GM12878 (cell line): ENCODE data around the gene SLC12A7. TPM values are rescaled to one million over a fixed set of nuclear protein-coding genes. Genes with fewer than 3 reads are reported as not detected.

Source experiments
- ATAC-seq: fragments of 200-7000 bp; cut with Tn5 transposase; 3 replicates; pipeline ENCODE4 v1.9.1; 2020; ENCODE audit warnings: mild to moderate bottlenecking, moderate library complexity
- BruUV-seq: library from RNA; stranded (reverse); fragments of 400-500 nt; replicated peaks from 2 replicates; lab custom pipeline; 2021; lab: Mats Ljungman, UMichigan
- CTCF ChIA-PET: fragments of 300-600 bp; sonication (Branson Sonifier 250); formaldehyde crosslinking; extraction: SDS; loops from one replicate; lab custom pipeline; 2021; ENCODE audit warnings: inconsistent platforms; lab: Yijun Ruan, JAX
- POLR2A ChIA-PET: fragments of 350-600 bp; formaldehyde crosslinking; extraction: SDS; loops from one replicate; lab custom pipeline; 2021; ENCODE audit warnings: inconsistent platforms; lab: Charles Lee
- RAD21 ChIA-PET: fragments of 300-600 bp; sonication (Branson Sonifier 250); formaldehyde crosslinking; loops from one replicate; lab custom pipeline; 2023; ENCODE audit warnings: antibody characterized with exemption; ENCODE audit not compliant: unreplicated experiment; lab: Charles Lee
- SMC1A ChIA-PET: fragments of 300-600 bp; sonication (Branson Sonifier 250); formaldehyde crosslinking; loops from one replicate; lab custom pipeline; 2023; ENCODE audit not compliant: unreplicated experiment, uncharacterized antibody; lab: Charles Lee
- DNase-seq: peaks from one replicate; pipeline ENCODE4 v3.0.0-alpha.2; 2011; ENCODE audit warnings: low read depth, low spot score
- FAIRE-seq: peaks from 3 replicates; lab custom pipeline; 2011; peaks lifted over from hg19 to GRCh38; lab: Jason Lieb, UNC
- H2AFZ ChIP-seq: 2 replicates; pipeline ENCODE4 v1.6.0; 2011; ENCODE audit warnings: low read depth, low read length, control low read depth; ENCODE audit not compliant: control insufficient read depth
- H3K27ac ChIP-seq: 2 replicates; pipeline ENCODE4 v1.5.1; 2011; ENCODE audit warnings: control low read depth; ENCODE audit not compliant: control insufficient read depth, insufficient read depth
- H3K27me3 ChIP-seq, 2 experiments: replicated peaks in 1 of 2; 2 replicates each; pipeline versions ENCODE4 v1.6.0 to v1.6.1; 2011; ENCODE audit warnings: low read length in 1 of 2; ENCODE audit not compliant: control insufficient read depth in 2 of 2, insufficient read depth in 2 of 2
- H3K36me3 ChIP-seq, 2 experiments: 2 replicates each; pipeline ENCODE4 v1.5.1; 2011; ENCODE audit warnings: low read length in 1 of 2; ENCODE audit not compliant: control insufficient read depth in 2 of 2, insufficient read depth in 2 of 2
- H3K4me1 ChIP-seq: 2 replicates; pipeline ENCODE4 v1.6.1; 2011; ENCODE audit warnings: mild to moderate bottlenecking, low read length, moderate library complexity, mixed read lengths; ENCODE audit not compliant: control insufficient read depth, insufficient read depth
- H3K4me2 ChIP-seq: 2 replicates; pipeline ENCODE4 v1.6.0; 2011; ENCODE audit warnings: control low read depth; ENCODE audit not compliant: control insufficient read depth, insufficient read depth
- H3K4me3 ChIP-seq: fragments of 200-600 bp; sonication (generic); 2 replicates; pipeline ENCODE4 v1.5.1; 2016
- H3K79me2 ChIP-seq: 2 replicates; pipeline ENCODE4 v1.6.0; 2011; ENCODE audit warnings: low read length; ENCODE audit not compliant: control insufficient read depth, insufficient read depth
- H3K9ac ChIP-seq: 2 replicates; pipeline ENCODE4 v1.8.0; 2011; ENCODE audit warnings: low read length, control low read depth, mixed read lengths; ENCODE audit not compliant: control insufficient read depth, insufficient read depth
- H3K9me3 ChIP-seq: replicated peaks from 3 replicates; pipeline ENCODE4 v1.5.1; 2011; ENCODE audit warnings: mild to moderate bottlenecking, low read length; ENCODE audit not compliant: control insufficient read depth, insufficient read depth
- H4K20me1 ChIP-seq: 2 replicates; pipeline ENCODE4 v1.6.0; 2011; ENCODE audit not compliant: control insufficient read depth, insufficient read depth
- ASH2L ChIP-seq: fragments of 300-600, 200-600 bp; sonication (generic); IDR thresholded peaks from 2 replicates; pipeline ENCODE4 v1.6.1; 2017; ENCODE audit warnings: low read depth, mild to moderate bottlenecking, borderline replicate concordance
- BHLHE40 ChIP-seq, 2 experiments: fragments of 450-650 bp in 1 of 2; IDR thresholded peaks; 2 replicates each; pipeline ENCODE4 v1.6.1; 2011 to 2017; ENCODE audit warnings: low read depth in 2 of 2, borderline replicate concordance in 1 of 2, improper control_type of control experiment in 1 of 2, low read length in 1 of 2, mild to moderate bottlenecking in 1 of 2
- E4F1 ChIP-seq: fragments of 450-650 bp; IDR thresholded peaks from 2 replicates; pipeline ENCODE4 v1.6.1; 2018; ENCODE audit warnings: borderline replicate concordance, mild to moderate bottlenecking; ENCODE audit not compliant: partially characterized antibody
- EED ChIP-seq: sonication (generic); IDR thresholded peaks from 2 replicates; pipeline ENCODE4 v1.6.1; 2016; ENCODE audit warnings: antibody characterized with exemption, low read depth
- MEF2A ChIP-seq: IDR thresholded peaks from 2 replicates; pipeline ENCODE4 v1.6.1; 2011; ENCODE audit warnings: low read depth, mild to moderate bottlenecking, low read length, moderate library complexity; ENCODE audit not compliant: insufficient read depth
- PAX5 ChIP-seq: IDR thresholded peaks from 2 replicates; pipeline ENCODE4 v1.6.1; 2011; ENCODE audit warnings: low read depth, low read length, borderline replicate concordance
- POU2F2 ChIP-seq: IDR thresholded peaks from 3 replicates; pipeline ENCODE4 v1.6.1; 2011; ENCODE audit warnings: low read depth, mild to moderate bottlenecking, low read length, borderline replicate concordance
- RAD51 ChIP-seq: fragments of 450-650 bp; IDR thresholded peaks from 2 replicates; pipeline ENCODE4 v1.6.1; 2016; ENCODE audit warnings: moderate library complexity, mild to moderate bottlenecking, inconsistent platforms
- SMARCA5 ChIP-seq: fragments of 450-650 bp; IDR thresholded peaks from 2 replicates; pipeline ENCODE4 v1.6.1; 2017; ENCODE audit warnings: mild to moderate bottlenecking
- ZNF217 ChIP-seq: fragments of 450-650 bp; IDR thresholded peaks from 2 replicates; pipeline ENCODE4 v1.6.1; 2017; ENCODE audit warnings: antibody characterized with exemption, mild to moderate bottlenecking
- ZNF24 ChIP-seq: fragments of 450-650 bp; IDR thresholded peaks from 2 replicates; pipeline ENCODE4 v1.6.1; 2017; ENCODE audit warnings: antibody characterized with exemption, mild to moderate bottlenecking
- whole genome bisulfite sequencing: methylation state at CpG from one replicate; pipeline ENCODE4 v1.1.6; 2016; ENCODE audit warnings: low lambda C conversion rate; ENCODE audit not compliant: insufficient replicate concordance, insufficient coverage; ENCODE audit errors: missing lambda C conversion rate; 5-methylcytosine and 5-hydroxymethylcytosine counted together
- in situ Hi-C: fragments of 300-500 bp; cut with MboI; formaldehyde crosslinking; loops from 9 replicates; pipeline ENCODE4 v1.14.3; 2018; ENCODE audit warnings: mixed read lengths
- intact Hi-C: fragments of 100-400 bp; cut with micrococcal nuclease; formaldehyde crosslinking; loops from one replicate; pipeline ENCODE4 v1.14.2; 2022; ENCODE audit not compliant: unreplicated experiment
- polyA plus RNA-seq, 11 experiments: library from polyadenylated mRNA; depleted of rRNA in 4 of 11; unstranded in 6 of 11; stranded (reverse) in 5 of 11; fragments of >200 nt; fragmentation: Nextera tagmentation in 4 of 11; fragmentation: Illumina TruSeq in 1 of 11; extraction: Ambion mirVana in 4 of 11; extraction: Trizol in 1 of 11; gene quantifications; 1 replicate in 1 of 11; 2 replicates in 10 of 11; pipeline versions ENCODE4 v1.2.1 to v1.2.3, GENCODE V29; 2011 to 2016; ENCODE audit warnings: inconsistent platforms in 2 of 11, missing spikeins in 2 of 11, low read depth in 1 of 11
- total RNA-seq, 4 experiments: library from RNA; depleted of rRNA in 3 of 4; stranded (reverse); fragments of >200 nt in 3 of 4; fragmentation: Illumina TruSeq in 1 of 4; extraction: Trizol in 1 of 4; gene quantifications; 2 replicates each; pipeline versions ENCODE4 v1.2.1 to v1.2.3, GENCODE V29; 2013 to 2021
- TF ChIP-seq, protein P1 (sequence below): IDR thresholded peaks from 2 replicates; pipeline ENCODE4 v1.6.1; 2011; ENCODE audit warnings: borderline replicate concordance, low read depth, mild to moderate bottlenecking, moderate library complexity, low read length; ENCODE audit not compliant: insufficient read depth, poor library complexity, severe bottlenecking

SLC12A7 gene
- total and polyA plus RNA-seq, 10 of the 15 experiments (the other 5 are each of a cell fraction or from before 2014, with no cell fraction given): 0.10 to 10.0 (median 2.9) TPM

DNA sequence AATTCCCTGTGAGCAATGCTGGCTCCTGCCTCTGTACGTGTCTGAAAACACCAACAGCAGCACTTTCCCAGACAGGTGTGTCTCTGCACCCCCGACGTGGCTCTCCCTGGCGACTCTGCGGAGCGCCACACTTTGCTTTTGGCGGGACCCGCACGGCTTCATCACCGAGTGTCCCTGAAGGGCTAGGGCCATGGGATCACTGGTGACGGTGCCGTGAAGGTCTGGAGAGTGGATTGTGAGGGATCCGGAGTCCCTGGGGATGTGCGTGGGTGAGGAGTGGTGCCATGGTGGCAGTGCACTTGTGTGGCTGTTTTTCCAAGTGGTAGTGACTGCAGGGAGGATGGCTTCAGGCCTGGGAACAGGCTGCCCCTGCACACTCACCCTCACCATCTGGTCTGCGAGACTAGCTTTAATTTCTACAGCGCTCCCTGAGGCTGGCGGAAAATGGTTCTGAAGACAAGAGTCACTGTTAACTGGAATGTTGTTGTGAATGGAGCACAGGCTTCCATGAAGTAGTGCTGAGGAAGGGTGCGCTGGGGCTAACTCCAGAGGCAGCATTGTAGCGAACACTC is 100.0 kb downstream of the SLC12A7 start:
- BruUV-seq: no TSS peak
- Histone ChIP-seq H2AFZ (no peak overlapping the region), H3K79me2 (no peaks in the 10 kb centered on the region), H3K9me3 (no peaks in the 10 kb centered on the region), H3K4me2 (no peak overlapping the region), H4K20me1 (no peaks in the 10 kb centered on the region), H3K9ac (no peak overlapping the region), H3K27ac (no peak overlapping the region), H3K4me1 (no peaks in the 10 kb centered on the region), H3K4me3 (no peak overlapping the region), H3K36me3 (no peaks in the 10 kb centered on the region), H3K27me3 (peaks cover 2 to 3% of the 10 kb centered on the region in 2 experiments; a peak in 3 of 4 replicates)
- TF ChIP-seq ZNF217: no peak
- TF ChIP-seq BHLHE40 (IDR thresholded peaks at IDR 0.05; ENCODE audit: borderline replicate concordance in 1 of 2, low read depth in 2 of 2, low read length in 1 of 2): no peak
- TF ChIP-seq, protein P1, sequence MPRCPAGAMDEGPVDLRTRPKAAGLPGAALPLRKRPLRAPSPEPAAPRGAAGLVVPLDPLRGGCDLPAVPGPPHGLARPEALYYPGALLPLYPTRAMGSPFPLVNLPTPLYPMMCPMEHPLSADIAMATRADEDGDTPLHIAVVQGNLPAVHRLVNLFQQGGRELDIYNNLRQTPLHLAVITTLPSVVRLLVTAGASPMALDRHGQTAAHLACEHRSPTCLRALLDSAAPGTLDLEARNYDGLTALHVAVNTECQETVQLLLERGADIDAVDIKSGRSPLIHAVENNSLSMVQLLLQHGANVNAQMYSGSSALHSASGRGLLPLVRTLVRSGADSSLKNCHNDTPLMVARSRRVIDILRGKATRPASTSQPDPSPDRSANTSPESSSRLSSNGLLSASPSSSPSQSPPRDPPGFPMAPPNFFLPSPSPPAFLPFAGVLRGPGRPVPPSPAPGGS: no peak
- no peak for TF ChIP-seq E4F1
- TF ChIP-seq PAX5: no peak
- TF ChIP-seq SMARCA5: no peak
- no peak for TF ChIP-seq RAD51
- no peak for TF ChIP-seq ASH2L
- TF ChIP-seq EED: no peak
- no peak for TF ChIP-seq MEF2A
- no peak for TF ChIP-seq ZNF24
- TF ChIP-seq POU2F2: no peak
- CTCF ChIA-PET: interaction anchor here (1.2 to 2.1 kb wide), 3 partner anchors 61 to 163 kb away, joined by 3 to 15 read pairs (median 3); no protein-coding TSS in a partner anchor
- in situ Hi-C loops: loop anchor here (5.0 kb wide), 1 partner anchor 90 kb away; no protein-coding TSS in a partner anchor
- FAIRE-seq: no peak
- POLR2A ChIA-PET: no interaction called here
- SMC1A ChIA-PET: no interaction called here
- DNase-seq: no peak
- ATAC-seq: no peak
- 75% methylated on average over 19 of the region's 19 CpGs for WGBS
- RAD21 ChIA-PET: no interaction called here
- intact Hi-C loops: loop anchor here (10.0 kb wide), 1 partner anchor 133 kb away; no protein-coding TSS in a partner anchor
